AG09309 (cell line): ENCODE data around the gene CD8A.
"Not testable (repeated sequence)": the region's sequence is repeated elsewhere in the genome, so short reads cannot be mapped to it uniquely, and the experiment has no call there.

Source experiments
- DNase-seq: peaks from one replicate; pipeline ENCODE4 v3.0.0-alpha.2; 2010; ENCODE audit warnings: low read depth
- H3K4me3 ChIP-seq: 2 replicates; pipeline ENCODE4 v1.5.1; 2011; ENCODE audit warnings: mild to moderate bottlenecking, low read depth, low read length, moderate library complexity; ENCODE audit not compliant: control insufficient read depth
- CTCF ChIP-seq: IDR thresholded peaks from 2 replicates; pipeline ENCODE4 v1.5.1; 2011; ENCODE audit warnings: mild to moderate bottlenecking, low read depth, low read length, inconsistent platforms; ENCODE audit not compliant: insufficient read depth, control insufficient read depth; ENCODE audit errors: missing control alignments

Gene CD8A

DNA sequence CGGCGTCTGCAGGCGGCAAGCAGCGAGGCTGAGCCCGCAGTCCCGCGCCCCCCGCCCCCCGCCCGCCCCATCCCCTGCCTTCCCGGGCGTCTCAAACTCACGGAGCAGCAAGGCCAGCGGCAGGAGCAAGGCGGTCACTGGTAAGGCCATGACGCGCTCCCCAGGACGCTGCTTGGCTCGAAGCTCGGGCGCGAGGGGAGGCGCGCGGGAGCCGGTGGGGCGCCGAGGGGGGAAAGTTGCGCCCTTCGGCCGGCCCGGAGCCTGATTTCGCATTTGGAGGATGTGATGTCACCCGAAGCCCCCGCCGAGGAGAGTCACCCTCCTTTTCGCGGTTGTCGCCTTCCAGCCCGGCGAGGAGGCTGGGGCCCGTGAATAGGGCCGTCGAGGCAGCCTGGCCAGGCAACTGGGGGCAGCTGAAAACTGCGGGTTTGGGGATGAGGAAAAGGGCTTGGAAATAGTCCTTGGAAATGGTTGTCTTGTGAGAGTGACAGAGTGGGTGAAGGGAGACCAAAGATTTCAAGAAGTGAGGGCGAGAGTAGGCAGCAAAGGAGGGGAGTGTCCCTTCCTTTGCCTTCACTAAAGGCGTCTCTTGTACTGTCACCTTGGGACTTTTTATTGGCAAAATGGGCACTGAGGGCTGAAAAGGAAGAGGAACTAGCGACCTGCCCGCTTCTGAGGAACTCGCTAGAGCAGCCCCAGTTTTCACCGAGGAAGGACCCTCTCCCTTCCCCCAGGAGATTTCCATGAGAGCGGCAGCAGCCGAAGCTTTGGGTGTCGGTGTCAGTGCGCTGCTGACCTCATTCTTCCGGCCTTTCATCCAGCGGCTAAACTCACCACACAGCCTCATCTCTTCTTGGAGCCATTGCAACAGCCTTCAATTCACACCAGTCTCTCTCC, at the start of gene CD8A:
TSS of gene CD8A (minus strand) at position 238 of the 897 bp plus-strand sequence. CDS start at position 150, 88 bp downstream.
- DNase-seq, result no peak
- TF ChIP-seq CTCF, result no peak
- H3K4me3 ChIP-seq, result no peak within 1 kb of the TSS

GRCh38 chr2:86839871-86840548, 49.3 kb upstream of the CD8A start:
- H3K4me3 ChIP-seq, DNase-seq: not testable (repeated sequence)

DNA sequence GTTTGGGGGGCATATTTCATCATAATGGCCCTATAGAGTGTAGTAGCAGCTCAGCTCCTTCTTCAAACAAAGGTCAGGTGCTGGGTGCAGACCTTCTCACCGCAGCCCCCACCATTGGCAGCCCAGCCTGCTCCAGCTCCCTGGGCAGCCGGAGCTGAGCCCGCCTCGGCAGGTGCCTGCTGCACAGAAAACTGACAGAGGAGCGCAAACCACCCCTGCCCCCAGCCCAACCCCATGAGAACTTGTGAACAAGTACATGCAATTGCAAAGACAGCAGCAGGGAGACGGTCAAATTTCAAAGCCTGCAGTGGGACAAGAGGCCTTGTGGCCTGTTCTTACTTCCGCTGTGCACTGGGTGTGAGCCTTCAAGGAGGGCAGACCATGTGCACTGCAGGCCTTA, 48.7 kb upstream of the CD8A start:
- not testable (repeated sequence) for H3K4me3 ChIP-seq, DNase-seq

DNA sequence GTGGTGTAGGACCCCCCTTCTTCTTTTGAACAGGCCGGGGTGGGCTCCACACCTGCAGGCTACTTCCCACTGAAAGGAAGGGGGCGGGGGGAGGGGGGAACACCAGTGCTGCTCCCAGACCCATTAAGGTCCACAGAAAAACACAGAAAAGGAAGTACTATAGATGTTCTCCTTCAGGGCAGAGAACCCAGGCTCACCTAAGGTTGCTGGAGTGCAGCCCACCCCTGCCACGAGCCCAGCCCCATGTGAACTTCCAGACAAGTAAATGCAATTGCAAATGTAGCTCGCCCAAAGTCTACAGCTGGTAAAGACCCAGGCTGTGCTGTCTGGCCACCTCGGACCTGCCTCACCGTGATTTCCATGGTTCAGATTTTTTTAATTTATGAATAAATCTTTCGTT, 47.0 kb upstream of the CD8A start:
- not testable (repeated sequence) for H3K4me3 ChIP-seq, DNase-seq

DNA sequence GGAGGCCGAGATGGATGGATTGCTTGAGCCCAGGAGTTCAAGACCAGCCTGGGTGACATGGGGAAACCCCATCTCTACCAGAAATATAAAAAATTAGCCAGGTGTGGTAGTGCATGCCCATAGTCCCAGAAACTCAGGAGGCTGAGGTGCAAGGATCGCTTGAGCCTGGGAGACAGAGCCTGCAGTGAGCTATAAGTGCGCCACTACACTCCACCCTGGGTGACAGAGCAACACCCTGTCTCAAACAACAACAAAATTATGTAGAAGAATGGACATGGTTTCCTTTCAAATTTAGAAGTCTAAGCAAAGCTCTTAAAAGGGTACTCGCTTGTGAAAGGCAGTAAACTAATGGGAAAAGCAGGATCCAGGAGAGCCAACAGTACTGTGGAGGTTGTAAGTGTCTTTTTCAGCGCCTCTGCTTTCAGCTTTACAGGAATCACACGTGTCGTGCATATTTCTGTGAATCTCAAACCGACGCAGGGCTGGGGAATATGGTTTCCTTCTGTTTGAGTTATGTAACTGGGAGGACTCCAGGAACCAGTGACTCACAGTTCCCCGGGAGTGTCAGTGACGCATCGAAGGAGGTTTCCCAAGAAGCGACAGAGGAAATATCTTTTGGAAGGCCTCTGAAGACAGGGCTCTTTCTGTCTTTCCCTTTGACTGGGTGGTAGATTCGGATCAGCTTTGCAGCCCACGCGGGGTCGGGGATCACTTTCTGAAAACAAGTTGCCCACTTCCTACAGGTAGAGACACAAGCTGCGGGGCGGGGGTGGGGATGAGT, 46.4 kb upstream of the CD8A start:
- DNase-seq, result peak; percentile 59
- not testable (repeated sequence) for H3K4me3 ChIP-seq

DNA sequence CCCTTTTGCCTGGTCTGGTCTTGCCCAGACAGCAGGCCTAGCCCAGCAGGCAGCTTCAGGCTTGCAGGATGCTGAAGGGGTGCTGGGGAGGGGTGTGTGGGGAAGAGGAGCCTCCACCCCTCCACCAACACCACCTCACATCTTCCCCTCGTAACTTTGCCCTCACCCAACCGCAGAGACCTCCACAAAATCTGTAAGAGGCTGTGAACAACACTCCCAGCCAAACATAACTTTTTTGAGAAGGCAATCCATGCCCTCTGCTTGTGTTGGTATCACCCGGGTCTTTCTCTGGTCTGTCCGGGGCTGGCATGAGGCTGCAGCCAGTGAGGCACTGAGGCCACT, 44.8 kb upstream of the CD8A start:
- DNase-seq, result not testable (repeated sequence)

DNA sequence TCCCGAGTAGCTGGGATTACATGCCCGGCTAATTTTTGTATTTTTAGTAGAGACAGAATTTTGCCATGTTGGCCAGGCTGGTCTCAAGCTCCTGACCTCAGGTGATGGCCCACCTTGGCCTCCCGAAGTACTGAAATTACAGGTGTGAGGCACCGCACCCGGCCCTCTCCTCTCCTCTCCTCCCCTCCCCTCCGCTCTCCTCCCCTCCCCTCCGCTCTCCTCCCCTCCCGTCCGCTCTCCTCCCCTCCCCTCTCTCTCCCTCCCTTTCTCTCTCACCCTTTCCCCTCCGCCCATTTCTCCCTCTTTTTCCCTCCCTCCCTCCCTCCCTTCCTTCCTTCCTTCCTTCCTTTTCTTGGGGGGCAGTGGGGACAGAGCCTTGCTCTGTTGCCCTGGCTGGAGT, 42.6 kb upstream of the CD8A start:
- no peak for TF ChIP-seq CTCF
- DNase-seq, result no peak
- no peak overlapping the region for H3K4me3 ChIP-seq

More for the DNA sequence above, 44.8 kb upstream of the CD8A start:
- H3K4me3 ChIP-seq, result not testable (repeated sequence)

- no peak for TF ChIP-seq CTCF
- no peak overlapping the region for H3K4me3 ChIP-seq
- DNase-seq, result no peak
Observed at GRCh38 chr2:86832334-86833096, 41.8 kb upstream of the CD8A start.

GRCh38 chr2:86831537-86831936, 40.8 kb upstream of the CD8A start:
- no peak overlapping the region for H3K4me3 ChIP-seq
- DNase-seq, result no peak
- TF ChIP-seq CTCF, result no peak
